ENCODE measurements around the gene MERTK. TPM values are rescaled to one million over a fixed set of nuclear protein-coding genes. Genes with fewer than 3 reads are reported as not detected.

MERTK gene
- total RNA-seq, 1 experiment from 2014 or later, result 2.1 TPM

DNA sequence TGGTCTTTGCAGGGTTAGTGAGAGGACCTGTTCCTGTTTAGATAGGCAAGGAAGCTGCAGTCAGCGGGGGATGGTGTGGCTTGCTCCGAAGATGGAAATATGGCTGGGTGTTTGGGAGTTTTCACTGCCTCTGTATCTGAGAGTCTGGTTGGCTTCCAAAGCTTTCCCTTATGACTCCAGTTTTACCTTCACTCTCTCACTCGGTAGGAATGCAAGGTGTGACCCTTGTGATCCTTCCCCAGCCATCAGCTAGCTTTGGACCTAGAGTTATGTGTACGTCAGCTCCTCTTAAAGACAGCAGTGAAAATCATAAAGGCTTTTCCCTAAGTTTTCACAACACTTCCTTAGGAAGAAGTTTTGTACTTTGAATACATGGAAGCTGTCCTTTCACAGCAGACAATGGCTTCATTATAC is 121.2 kb downstream of the MERTK start:
- DNase-seq, result no peak
- CTCF ChIA-PET, result interaction anchor here (0.7 to 0.8 kb wide), 2 partner anchors 10 to 132 kb away, joined by 3 to 4 read pairs; no protein-coding TSS in a partner anchor
- no TSS peak for BruUV-seq (replicated peaks)

DNA sequence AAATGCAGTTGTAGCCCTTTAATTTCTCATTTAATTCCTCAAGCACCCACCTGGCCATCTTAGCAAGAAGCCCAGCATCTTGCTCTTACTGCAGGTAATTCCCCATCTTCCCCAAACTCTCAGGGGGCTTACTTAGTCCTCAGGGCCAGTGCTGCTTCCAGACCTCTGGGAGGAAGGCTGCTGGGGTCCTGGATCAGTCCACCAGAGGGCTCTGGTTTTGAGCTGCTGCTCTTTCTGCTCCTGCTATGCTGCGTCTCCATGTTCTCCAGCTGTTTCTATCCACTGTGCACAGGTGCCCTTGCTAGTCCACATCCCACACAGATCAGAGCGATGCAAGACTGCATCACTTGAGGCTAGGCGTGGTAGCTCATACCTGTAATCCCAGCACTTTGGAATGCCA is 122.2 kb downstream of the MERTK start:
- intact Hi-C loops (cut with micrococcal nuclease; ENCODE audit: unreplicated experiment), result no loop called here
- Mint-ChIP-seq H3K4me1 (ENCODE audit: low read depth, unreplicated experiment) (peaks cover 28% of the 10 kb centered on the region), H3K9me3 (ENCODE audit: low read depth, unreplicated experiment) (no peaks in the 10 kb centered on the region), H3K36me3 (ENCODE audit: insufficient read depth, unreplicated experiment) (no peaks in the 10 kb centered on the region), H3K27ac (ENCODE audit: unreplicated experiment) (no peak overlapping the region), H3K4me3 (ENCODE audit: low read depth, unreplicated experiment) (no peak overlapping the region), H3K27me3 (ENCODE audit: unreplicated experiment) (no peaks in the 10 kb centered on the region)
- no TSS peak for BruUV-seq (replicated peaks)
- TF ChIP-seq, protein P1, sequence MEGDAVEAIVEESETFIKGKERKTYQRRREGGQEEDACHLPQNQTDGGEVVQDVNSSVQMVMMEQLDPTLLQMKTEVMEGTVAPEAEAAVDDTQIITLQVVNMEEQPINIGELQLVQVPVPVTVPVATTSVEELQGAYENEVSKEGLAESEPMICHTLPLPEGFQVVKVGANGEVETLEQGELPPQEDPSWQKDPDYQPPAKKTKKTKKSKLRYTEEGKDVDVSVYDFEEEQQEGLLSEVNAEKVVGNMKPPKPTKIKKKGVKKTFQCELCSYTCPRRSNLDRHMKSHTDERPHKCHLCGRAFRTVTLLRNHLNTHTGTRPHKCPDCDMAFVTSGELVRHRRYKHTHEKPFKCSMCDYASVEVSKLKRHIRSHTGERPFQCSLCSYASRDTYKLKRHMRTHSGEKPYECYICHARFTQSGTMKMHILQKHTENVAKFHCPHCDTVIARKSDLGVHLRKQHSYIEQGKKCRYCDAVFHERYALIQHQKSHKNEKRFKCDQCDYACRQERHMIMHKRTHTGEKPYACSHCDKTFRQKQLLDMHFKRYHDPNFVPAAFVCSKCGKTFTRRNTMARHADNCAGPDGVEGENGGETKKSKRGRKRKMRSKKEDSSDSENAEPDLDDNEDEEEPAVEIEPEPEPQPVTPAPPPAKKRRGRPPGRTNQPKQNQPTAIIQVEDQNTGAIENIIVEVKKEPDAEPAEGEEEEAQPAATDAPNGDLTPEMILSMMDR (IDR thresholded peaks at IDR 0.05; ENCODE audit: unreplicated experiment), result peak; percentile 20
- CTCF ChIA-PET, result interaction anchor here (0.7 to 1.0 kb wide), 2 partner anchors 74 to 133 kb away, joined by 3 read pairs; no protein-coding TSS in a partner anchor
- no peak for DNase-seq

More for the DNA sequence above, 121.2 kb downstream of the MERTK start:
- peaks cover 28% of the 10 kb centered on the region for H3K4me1 Mint-ChIP-seq (ENCODE audit: low read depth, unreplicated experiment)
- no peaks in the 10 kb centered on the region for H3K9me3 Mint-ChIP-seq (ENCODE audit: low read depth, unreplicated experiment)
- no peaks in the 10 kb centered on the region for H3K36me3 Mint-ChIP-seq (ENCODE audit: insufficient read depth, unreplicated experiment)
- no peak overlapping the region for H3K4me3 Mint-ChIP-seq (ENCODE audit: low read depth, unreplicated experiment)
- no peak overlapping the region for H3K27ac Mint-ChIP-seq (ENCODE audit: unreplicated experiment)
- intact Hi-C loops (cut with micrococcal nuclease; ENCODE audit: unreplicated experiment), result no loop called here
- TF ChIP-seq, protein P1 (IDR thresholded peaks at IDR 0.05; ENCODE audit: unreplicated experiment), result no peak
- H3K27me3 Mint-ChIP-seq (ENCODE audit: unreplicated experiment), result no peaks in the 10 kb centered on the region

DNA sequence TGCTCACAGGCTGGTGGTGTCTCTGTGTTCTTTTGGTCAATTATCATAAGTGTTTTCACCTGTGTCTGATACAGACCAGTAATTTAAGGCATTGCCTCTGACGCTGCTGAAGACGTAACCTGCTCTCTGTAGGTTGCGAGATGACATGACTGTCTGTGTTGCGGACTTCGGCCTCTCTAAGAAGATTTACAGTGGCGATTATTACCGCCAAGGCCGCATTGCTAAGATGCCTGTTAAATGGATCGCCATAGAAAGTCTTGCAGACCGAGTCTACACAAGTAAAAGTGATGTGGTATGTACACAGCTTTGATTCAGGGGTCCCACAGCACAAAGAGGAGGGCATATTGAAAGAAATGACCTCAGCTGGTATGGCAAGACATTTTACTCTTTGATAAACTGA is 122.9 kb downstream of the MERTK start:
- H3K9me3 Mint-ChIP-seq (ENCODE audit: low read depth, unreplicated experiment), result no peaks in the 10 kb centered on the region
- BruUV-seq (replicated peaks), result no TSS peak
- intact Hi-C loops (cut with micrococcal nuclease; ENCODE audit: unreplicated experiment), result no loop called here
- CTCF ChIA-PET, result interaction anchor here (0.6 to 1.0 kb wide), 2 partner anchors 123 to 134 kb away, joined by 3 read pairs; partner anchors contain the start of gene MERTK
- no peaks in the 10 kb centered on the region for H3K27me3 Mint-ChIP-seq (ENCODE audit: unreplicated experiment)
- no peak overlapping the region for H3K4me3 Mint-ChIP-seq (ENCODE audit: low read depth, unreplicated experiment)
- H3K36me3 Mint-ChIP-seq (ENCODE audit: insufficient read depth, unreplicated experiment), result no peaks in the 10 kb centered on the region
- TF ChIP-seq, protein P1 (IDR thresholded peaks at IDR 0.05; ENCODE audit: unreplicated experiment), result no peak
- H3K27ac Mint-ChIP-seq (ENCODE audit: unreplicated experiment), result no peak overlapping the region
- peaks cover 28% of the 10 kb centered on the region for H3K4me1 Mint-ChIP-seq (ENCODE audit: low read depth, unreplicated experiment)
- no peak for DNase-seq

DNA sequence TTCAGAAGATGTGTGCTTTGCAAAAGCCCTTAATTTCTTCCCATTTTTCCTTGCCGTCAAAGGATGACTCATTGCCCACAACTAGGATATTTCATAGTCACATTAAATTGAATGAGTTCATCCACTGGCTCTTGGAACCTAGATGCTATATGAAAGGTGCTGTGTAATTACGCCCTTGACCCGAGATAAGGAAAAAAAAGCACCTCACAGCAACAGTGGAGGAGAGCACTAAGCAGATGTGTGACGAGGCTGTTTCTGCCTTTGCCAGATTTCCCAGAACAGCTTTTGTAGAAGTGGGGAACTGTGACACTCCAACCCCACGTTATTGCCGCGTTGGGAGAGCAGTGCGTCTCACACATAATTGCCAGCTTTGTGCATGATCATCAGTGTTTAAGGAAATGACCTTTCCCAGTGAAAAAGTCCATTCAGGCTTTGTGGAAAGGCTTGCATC is 123.4 kb downstream of the MERTK start:
- H3K27ac Mint-ChIP-seq (ENCODE audit: unreplicated experiment), result no peak overlapping the region
- BruUV-seq (replicated peaks), result no TSS peak
- H3K4me1 Mint-ChIP-seq (ENCODE audit: low read depth, unreplicated experiment), result peaks cover 28% of the 10 kb centered on the region
- CTCF ChIA-PET, result interaction anchor here (0.6 kb wide), 1 partner anchor 123 kb away, joined by 3 read pairs; the partner anchor contains the start of gene MERTK
- TF ChIP-seq, protein P1 (IDR thresholded peaks at IDR 0.05; ENCODE audit: unreplicated experiment), result no peak
- H3K27me3 Mint-ChIP-seq (ENCODE audit: unreplicated experiment), result no peaks in the 10 kb centered on the region
- intact Hi-C loops (cut with micrococcal nuclease; ENCODE audit: unreplicated experiment), result no loop called here
- no peaks in the 10 kb centered on the region for H3K36me3 Mint-ChIP-seq (ENCODE audit: insufficient read depth, unreplicated experiment)
- DNase-seq, result no peak
- no peak overlapping the region for H3K4me3 Mint-ChIP-seq (ENCODE audit: low read depth, unreplicated experiment)
- no peaks in the 10 kb centered on the region for H3K9me3 Mint-ChIP-seq (ENCODE audit: low read depth, unreplicated experiment)
